Measurements from ENCODE around the gene PPP3CA.

- no peak for TF ChIP-seq TCF7L2 (IDR thresholded peaks at IDR 0.05; ENCODE audit: low read depth, low read length)
- no peak for TF ChIP-seq CTCF (IDR thresholded peaks at IDR 0.05)
- no peak for TF ChIP-seq POLR2AphosphoS5 (IDR thresholded peaks at IDR 0.05; ENCODE audit: low read depth, low read length)
These were observed 160.7 kb downstream of the PPP3CA start for GRCh38 chr4:101186567-101187184.
